Osteoblast (primary cell): ENCODE measurements around the gene CTSK. TPM values are rescaled to one million over a fixed set of nuclear protein-coding genes. Genes with fewer than 3 reads are reported as not detected.
"Not testable (repeated sequence)": the region's sequence is repeated elsewhere in the genome, so short reads cannot be mapped to it uniquely, and the experiment has no call there.

Experiments
- DNase-seq: peaks from one replicate; pipeline ENCODE4 v3.0.0; 2011; ENCODE audit warnings: low spot score, mixed read lengths; ENCODE audit not compliant: insufficient read length; ENCODE audit errors: missing footprints
- H2AFZ ChIP-seq: 2 replicates; pipeline ENCODE4 v1.6.0; 2011; ENCODE audit warnings: mild to moderate bottlenecking, low read length
- H3K27ac ChIP-seq: 2 replicates; pipeline ENCODE4 v1.5.1; 2011; ENCODE audit warnings: mild to moderate bottlenecking, low read depth, low read length, moderate library complexity
- H3K27me3 ChIP-seq: 2 replicates; pipeline ENCODE4 v1.6.0; 2012; ENCODE audit warnings: mild to moderate bottlenecking, control low read depth, inconsistent platforms, low read length, moderate library complexity; ENCODE audit not compliant: insufficient read depth
- H3K36me3 ChIP-seq: 2 replicates; pipeline ENCODE4 v1.5.1; 2011; ENCODE audit warnings: mild to moderate bottlenecking, low read length, control low read depth, moderate library complexity; ENCODE audit not compliant: insufficient read depth
- H3K4me1 ChIP-seq: 2 replicates; pipeline ENCODE4 v1.5.1; 2011; ENCODE audit warnings: mild to moderate bottlenecking, low read length, control low read depth, moderate library complexity; ENCODE audit not compliant: insufficient read depth
- H3K4me2 ChIP-seq: 2 replicates; pipeline ENCODE4 v1.6.0; 2011; ENCODE audit warnings: mild to moderate bottlenecking, low read length; ENCODE audit not compliant: insufficient read depth
- H3K4me3 ChIP-seq: fragments of 200-600 bp; sonication (generic); 3 replicates; pipeline ENCODE4 v1.5.1; 2012; ENCODE audit warnings: mild to moderate bottlenecking, low read length, inconsistent platforms; ENCODE audit not compliant: insufficient read depth
- H3K79me2 ChIP-seq: 2 replicates; pipeline ENCODE4 v1.6.0; 2012; ENCODE audit warnings: mild to moderate bottlenecking, low read length, control low read depth, inconsistent platforms; ENCODE audit not compliant: insufficient read depth
- H3K9me3 ChIP-seq: 2 replicates; pipeline ENCODE4 v1.5.1; 2011; ENCODE audit warnings: low read depth, low read length, control low read depth
- H4K20me1 ChIP-seq: 2 replicates; pipeline ENCODE4 v1.6.0; 2012; ENCODE audit warnings: mild to moderate bottlenecking, low read length, control low read depth; ENCODE audit not compliant: insufficient read depth
- total RNA-seq: library from RNA; depleted of rRNA; stranded (reverse); fragments of >200 nt; gene quantifications from 2 replicates; pipeline ENCODE4 v1.2.3, GENCODE V29; 2012
- TF ChIP-seq, protein P1 (sequence below): IDR thresholded peaks from 2 replicates; pipeline ENCODE4 v1.5.1; 2011; ENCODE audit warnings: mild to moderate bottlenecking, low read depth, low read length, moderate library complexity; ENCODE audit errors: extremely low read depth

CTSK gene
- total RNA-seq, 1 donor, result 617 TPM

DNA sequence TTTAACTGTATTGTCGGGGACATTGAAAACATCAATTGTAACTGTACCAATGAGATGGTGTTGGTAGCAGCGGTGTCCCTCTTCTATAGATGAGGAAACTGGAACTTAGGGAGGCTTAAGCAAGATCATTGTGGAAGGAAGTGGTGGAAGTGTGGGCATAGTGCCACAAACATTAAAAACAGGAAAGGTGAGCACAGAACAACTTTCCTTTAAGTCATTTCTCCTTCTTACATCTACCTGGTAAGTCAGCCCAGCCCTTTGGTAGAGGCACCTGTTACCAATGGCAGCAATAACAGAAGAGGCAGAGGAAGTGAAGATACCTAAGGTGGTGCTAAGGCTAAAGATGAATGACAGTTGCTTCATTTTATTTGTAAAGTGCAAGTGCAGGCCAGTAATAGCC is 30.5 kb downstream of the CTSK start:
- Histone ChIP-seq H3K9me3 (no peaks in the 10 kb centered on the region), H3K27ac (no peak overlapping the region), H3K4me3 (no peak overlapping the region), H3K36me3 (no peaks in the 10 kb centered on the region), H3K79me2 (no peaks in the 10 kb centered on the region), H3K4me2 (no peak overlapping the region), H2AFZ (no peak overlapping the region), H3K27me3 (no peaks in the 10 kb centered on the region), H4K20me1 (no peaks in the 10 kb centered on the region), H3K4me1 (no peaks in the 10 kb centered on the region)
- no peak for DNase-seq
- TF ChIP-seq, protein P1, sequence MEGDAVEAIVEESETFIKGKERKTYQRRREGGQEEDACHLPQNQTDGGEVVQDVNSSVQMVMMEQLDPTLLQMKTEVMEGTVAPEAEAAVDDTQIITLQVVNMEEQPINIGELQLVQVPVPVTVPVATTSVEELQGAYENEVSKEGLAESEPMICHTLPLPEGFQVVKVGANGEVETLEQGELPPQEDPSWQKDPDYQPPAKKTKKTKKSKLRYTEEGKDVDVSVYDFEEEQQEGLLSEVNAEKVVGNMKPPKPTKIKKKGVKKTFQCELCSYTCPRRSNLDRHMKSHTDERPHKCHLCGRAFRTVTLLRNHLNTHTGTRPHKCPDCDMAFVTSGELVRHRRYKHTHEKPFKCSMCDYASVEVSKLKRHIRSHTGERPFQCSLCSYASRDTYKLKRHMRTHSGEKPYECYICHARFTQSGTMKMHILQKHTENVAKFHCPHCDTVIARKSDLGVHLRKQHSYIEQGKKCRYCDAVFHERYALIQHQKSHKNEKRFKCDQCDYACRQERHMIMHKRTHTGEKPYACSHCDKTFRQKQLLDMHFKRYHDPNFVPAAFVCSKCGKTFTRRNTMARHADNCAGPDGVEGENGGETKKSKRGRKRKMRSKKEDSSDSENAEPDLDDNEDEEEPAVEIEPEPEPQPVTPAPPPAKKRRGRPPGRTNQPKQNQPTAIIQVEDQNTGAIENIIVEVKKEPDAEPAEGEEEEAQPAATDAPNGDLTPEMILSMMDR, result no peak

DNA sequence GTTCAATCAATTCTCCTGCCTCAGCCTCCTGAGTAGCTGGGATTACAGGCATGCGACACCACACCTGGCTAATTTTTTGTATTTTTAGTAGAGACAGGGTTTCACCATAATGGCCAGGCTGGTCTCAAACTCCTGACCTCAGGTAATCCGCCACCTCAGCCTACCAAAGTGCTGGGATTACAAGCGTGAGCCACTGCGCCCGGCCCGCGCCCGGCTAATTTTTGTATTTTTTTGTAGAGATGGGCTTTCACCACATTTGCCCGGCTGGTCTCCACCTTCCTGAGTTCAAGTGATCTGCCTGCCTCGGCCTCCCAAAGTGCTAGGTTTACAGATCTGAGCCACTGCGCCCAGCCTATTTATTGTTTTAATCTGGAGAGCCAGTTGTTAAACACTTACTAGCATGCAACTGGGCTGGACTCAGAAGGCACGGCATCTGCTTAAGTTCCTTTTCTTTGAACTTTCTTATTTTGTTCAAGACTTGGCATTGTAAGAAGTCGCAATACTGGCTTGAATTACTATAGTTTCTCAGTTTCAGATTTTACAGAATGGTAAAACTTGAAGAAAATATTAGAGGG is 32.0 kb downstream of the CTSK start:
- not testable (repeated sequence) for H2AFZ ChIP-seq

DNA sequence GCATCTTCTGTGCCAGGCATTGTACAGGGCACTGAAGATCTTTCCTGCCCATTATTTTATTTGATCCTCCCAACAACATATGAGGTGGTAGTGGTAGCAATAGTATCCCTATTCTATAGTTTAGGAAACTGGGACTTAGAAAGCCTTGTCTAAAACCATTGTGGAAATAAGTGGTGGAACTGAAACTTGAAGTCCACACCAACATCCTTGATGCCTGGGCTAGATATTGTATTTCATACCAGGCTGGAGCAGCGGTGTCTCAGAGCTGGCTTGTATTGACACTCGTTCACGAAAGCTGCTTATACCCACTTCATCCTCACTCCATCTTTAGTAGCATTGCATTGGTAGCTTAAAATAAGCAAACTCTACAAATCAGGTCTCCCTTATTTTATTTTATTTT is 32.8 kb downstream of the CTSK start:
- TF ChIP-seq, protein P1, result no peak
- H3K79me2 ChIP-seq, result no peaks in the 10 kb centered on the region
- no peak overlapping the region for H3K27ac ChIP-seq
- H3K4me3 ChIP-seq, result no peak overlapping the region
- DNase-seq, result no peak
- no peaks in the 10 kb centered on the region for H3K4me1 ChIP-seq
- H3K36me3 ChIP-seq, result no peaks in the 10 kb centered on the region
- H4K20me1 ChIP-seq, result no peaks in the 10 kb centered on the region
- no peaks in the 10 kb centered on the region for H3K9me3 ChIP-seq
- H3K4me2 ChIP-seq, result no peak overlapping the region
- no peak overlapping the region for H2AFZ ChIP-seq
- H3K27me3 ChIP-seq, result no peaks in the 10 kb centered on the region

More for the DNA sequence above, 32.0 kb downstream of the CTSK start:
- not testable (repeated sequence) for H3K4me2 ChIP-seq, DNase-seq, H3K79me2 ChIP-seq, H3K36me3 ChIP-seq, H3K27me3 ChIP-seq, H3K4me1 ChIP-seq, H3K4me3 ChIP-seq, H4K20me1 ChIP-seq, H3K9me3 ChIP-seq, H3K27ac ChIP-seq

DNA sequence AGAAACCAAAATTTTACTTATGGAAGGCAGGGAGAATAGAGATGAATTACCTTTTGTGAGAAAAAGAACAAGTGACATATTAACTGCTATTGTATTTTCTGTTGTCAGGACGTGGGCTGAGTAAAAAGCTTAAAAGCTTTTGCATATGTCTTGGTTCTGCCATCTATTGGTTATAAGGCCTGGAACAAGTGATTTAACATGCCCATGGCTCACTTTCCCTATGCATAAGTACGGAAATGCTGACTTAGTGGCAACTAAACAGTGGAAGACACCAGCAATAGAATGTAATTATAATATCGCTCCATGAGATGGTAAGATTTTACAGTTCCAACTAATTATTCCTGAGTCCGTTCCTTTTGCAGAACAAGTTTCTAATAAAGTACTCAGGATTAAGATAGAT is 35.7 kb downstream of the CTSK start:
- no peaks in the 10 kb centered on the region for H3K27me3 ChIP-seq
- no peak overlapping the region for H3K27ac ChIP-seq
- no peaks in the 10 kb centered on the region for H3K36me3 ChIP-seq
- H4K20me1 ChIP-seq, result no peaks in the 10 kb centered on the region
- H2AFZ ChIP-seq, result no peak overlapping the region
- DNase-seq, result no peak
- TF ChIP-seq, protein P1, result no peak
- no peaks in the 10 kb centered on the region for H3K79me2 ChIP-seq
- no peak overlapping the region for H3K4me2 ChIP-seq
- H3K4me1 ChIP-seq, result no peaks in the 10 kb centered on the region
- no peak overlapping the region for H3K4me3 ChIP-seq
- H3K9me3 ChIP-seq, result no peaks in the 10 kb centered on the region

DNA sequence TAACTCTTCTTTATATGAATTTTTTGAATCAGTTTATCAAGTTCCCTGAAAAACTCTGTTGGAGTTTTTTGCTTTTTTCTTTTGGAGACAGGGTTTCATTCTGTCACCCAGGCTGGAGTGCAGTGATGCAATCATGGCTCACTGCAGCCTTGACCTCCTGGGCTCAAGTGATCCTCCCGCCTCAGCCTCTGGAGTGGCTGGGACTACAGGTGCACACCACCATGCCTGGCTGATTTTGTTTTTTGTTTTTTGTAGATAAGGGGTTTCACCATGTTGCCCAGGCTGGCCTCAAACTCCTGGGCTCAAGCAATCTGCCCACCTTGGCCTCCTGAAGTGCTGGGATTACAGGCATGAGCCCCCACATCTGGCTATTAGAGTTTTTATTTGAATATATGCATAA is 40.4 kb downstream of the CTSK start:
- H3K27ac ChIP-seq, DNase-seq, H3K4me3 ChIP-seq, H2AFZ ChIP-seq, H4K20me1 ChIP-seq, H3K9me3 ChIP-seq, H3K27me3 ChIP-seq, H3K79me2 ChIP-seq, H3K4me2 ChIP-seq, H3K36me3 ChIP-seq: not testable (repeated sequence)
- peaks cover 11% of the 10 kb centered on the region for H3K4me1 ChIP-seq

DNA sequence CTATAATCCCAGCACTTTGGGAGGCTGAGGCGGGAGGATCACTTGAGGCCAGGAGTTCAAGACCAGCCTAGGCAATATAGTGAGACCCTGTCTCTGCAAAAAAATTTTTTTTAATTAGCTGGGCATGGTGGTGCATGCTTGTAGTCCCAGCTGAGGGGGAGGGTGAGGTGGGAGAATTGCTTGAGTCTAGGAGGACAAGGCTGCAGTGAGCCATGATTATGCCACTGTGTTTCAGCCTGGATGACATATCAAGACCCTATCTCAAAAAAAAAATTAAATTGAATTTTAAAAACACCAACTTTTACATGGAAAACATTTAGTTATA is 42.1 kb downstream of the CTSK start:
- H3K9me3 ChIP-seq, DNase-seq, H4K20me1 ChIP-seq, H3K79me2 ChIP-seq, H3K36me3 ChIP-seq, H3K27me3 ChIP-seq: not testable (repeated sequence)
- H3K4me2 ChIP-seq, result peak overlapping the region; percentile 85
- H3K4me1 ChIP-seq, result peaks cover 11% of the 10 kb centered on the region
- peak overlapping the region; percentile 49 for H3K27ac ChIP-seq
- H2AFZ ChIP-seq, result peak overlapping the region; percentile 92
- peak overlapping the region; percentile 67 for H3K4me3 ChIP-seq
